Epithelial cell of esophagus (primary cell): ENCODE results near the gene IFNK.
"Not testable (repeated sequence)": the region's sequence is repeated elsewhere in the genome, so short reads cannot be mapped to it uniquely, and the experiment has no call there.

Source experiments
- DNase-seq: peaks from one replicate; pipeline ENCODE4 v3.0.0; 2010; ENCODE audit warnings: low read depth
- H3K4me3 ChIP-seq: 2 replicates; pipeline ENCODE4 v1.5.1; 2011; ENCODE audit warnings: mild to moderate bottlenecking, low read length, control low read depth
- TF ChIP-seq, protein P1 (sequence below): IDR thresholded peaks from 2 replicates; pipeline ENCODE4 v1.5.1; 2011; ENCODE audit warnings: low read depth, mild to moderate bottlenecking, low read length, control low read depth, inconsistent platforms; ENCODE audit not compliant: insufficient read depth; ENCODE audit errors: missing control alignments

The IFNK gene

DNA sequence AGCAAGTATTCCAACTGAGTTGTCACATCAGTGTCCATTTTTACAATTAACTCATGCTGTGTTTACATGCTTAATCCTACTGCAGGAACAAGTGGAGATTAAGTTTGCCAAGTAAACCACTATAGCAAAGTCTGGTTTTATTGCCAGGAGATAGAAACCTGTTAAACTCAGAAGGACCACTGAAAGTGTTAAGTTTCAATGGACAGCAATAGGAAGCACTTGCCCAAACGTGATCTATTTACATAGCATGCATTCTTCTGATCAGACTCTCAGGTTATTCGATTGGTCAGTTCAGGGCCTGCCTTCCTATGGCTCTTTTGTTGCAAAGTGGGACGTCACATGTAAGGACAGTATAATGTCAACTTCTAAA is 28.0 kb upstream of the IFNK start:
- DNase-seq, result peak; percentile 53
- TF ChIP-seq, protein P1, sequence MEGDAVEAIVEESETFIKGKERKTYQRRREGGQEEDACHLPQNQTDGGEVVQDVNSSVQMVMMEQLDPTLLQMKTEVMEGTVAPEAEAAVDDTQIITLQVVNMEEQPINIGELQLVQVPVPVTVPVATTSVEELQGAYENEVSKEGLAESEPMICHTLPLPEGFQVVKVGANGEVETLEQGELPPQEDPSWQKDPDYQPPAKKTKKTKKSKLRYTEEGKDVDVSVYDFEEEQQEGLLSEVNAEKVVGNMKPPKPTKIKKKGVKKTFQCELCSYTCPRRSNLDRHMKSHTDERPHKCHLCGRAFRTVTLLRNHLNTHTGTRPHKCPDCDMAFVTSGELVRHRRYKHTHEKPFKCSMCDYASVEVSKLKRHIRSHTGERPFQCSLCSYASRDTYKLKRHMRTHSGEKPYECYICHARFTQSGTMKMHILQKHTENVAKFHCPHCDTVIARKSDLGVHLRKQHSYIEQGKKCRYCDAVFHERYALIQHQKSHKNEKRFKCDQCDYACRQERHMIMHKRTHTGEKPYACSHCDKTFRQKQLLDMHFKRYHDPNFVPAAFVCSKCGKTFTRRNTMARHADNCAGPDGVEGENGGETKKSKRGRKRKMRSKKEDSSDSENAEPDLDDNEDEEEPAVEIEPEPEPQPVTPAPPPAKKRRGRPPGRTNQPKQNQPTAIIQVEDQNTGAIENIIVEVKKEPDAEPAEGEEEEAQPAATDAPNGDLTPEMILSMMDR, result no peak
- no peak overlapping the region for H3K4me3 ChIP-seq

DNA sequence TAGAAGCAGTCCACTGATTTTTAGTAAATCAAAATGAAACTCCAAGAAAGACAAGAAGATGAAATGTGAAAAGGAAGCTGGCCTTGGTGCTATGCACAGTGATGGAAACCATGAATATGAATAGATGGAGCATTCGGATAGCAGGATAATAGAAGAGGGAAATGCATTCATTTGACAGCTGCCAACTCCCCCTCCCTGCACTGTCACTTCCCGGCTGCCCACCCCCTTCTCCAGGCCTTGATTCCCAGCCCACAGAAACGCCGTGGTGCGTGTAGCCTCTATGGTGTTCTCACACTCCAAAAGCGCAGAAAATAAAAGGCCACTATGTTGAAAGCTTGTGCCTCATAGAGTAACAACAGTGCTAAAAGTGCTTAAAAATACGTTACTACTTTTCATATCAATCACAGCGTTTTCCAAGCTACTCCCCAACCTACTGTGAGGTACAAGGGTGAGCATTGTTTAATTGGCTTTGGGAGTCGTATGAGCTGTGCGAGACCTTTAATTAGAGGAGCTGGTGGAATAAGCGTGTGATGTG is 26.1 kb upstream of the IFNK start:
- TF ChIP-seq, protein P1, result no peak

DNA sequence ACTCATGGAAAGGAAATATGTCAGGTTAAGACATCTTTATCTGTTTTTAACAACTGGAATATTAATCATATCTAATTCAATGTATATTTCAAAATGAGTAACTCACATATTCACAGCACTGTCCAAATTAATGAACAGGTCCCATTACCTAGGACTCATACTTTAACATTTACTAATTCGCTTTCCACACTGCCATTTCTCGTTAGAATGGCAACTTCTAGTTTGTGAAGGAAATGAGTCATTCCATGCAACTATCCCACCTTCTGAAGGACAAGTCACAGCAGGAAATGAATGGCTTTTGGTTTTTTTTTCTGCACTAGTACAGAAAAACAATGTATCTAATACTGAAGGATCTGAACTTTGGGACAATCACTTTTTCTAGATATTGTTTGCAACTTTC is 24.6 kb upstream of the IFNK start:
- peak; percentile 95 for DNase-seq
- no peak overlapping the region for H3K4me3 ChIP-seq
- TF ChIP-seq, protein P1, result no peak

More for the DNA sequence above, 26.1 kb upstream of the IFNK start:
- no peak overlapping the region for H3K4me3 ChIP-seq
- DNase-seq, result no peak

DNA sequence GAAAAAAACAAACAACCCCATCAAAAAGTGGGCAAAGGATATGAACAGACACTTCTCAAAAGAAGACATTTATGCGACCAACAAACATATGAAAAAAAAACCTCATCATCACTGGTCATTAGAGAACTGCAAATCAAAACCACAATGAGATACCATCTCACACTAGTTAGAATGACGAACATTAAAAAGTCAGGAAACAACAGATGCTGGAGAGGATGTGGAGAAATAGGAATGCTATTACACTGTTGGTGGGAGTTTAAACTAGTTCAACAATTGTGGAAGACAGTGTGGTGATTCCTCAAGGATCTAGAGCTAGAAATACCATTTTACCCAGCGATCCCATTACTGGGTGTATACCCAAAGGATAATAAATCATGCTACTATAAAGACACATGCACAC is 23.2 kb upstream of the IFNK start:
- not testable (repeated sequence) for H3K4me3 ChIP-seq, DNase-seq

DNA sequence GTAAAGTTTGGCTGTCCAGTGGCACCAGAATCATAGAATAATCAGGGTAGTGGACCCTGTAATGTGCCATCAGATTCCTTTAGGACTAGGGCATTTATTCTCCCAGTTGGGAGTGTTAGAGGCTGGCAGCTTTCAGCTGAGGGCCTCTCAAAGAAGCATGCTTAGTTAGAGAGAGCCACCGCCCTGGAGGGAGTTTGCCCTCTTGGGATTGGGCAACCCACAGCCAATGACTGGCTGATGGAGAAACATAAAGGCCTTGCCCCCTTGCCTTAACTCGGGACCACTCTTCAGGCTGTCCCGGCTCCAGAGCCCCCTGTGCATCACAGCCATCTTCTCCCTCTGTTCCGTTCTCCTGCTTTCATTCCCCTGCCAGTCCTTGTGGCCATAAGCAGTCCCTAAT is 20.5 kb upstream of the IFNK start:
- DNase-seq, result no peak
- TF ChIP-seq, protein P1, result no peak
- no peak overlapping the region for H3K4me3 ChIP-seq

DNA sequence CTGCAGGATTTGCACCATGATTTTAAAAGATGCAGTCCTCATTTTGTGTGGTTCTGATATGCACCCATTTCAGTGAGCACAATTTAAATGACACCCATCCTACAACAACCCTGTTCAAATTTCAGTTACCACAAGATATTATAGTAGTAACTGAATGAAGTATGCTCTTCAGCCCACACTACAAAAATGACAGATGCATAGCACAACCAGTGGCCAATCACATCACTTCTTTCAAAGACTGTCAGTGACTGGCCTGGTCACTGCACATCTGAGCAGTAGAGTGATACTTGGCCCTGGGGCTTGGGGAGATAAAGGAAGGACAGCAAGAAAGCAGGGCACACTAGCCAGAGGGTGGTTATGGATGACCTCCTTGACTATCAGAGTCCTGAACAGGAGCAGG is 19.8 kb upstream of the IFNK start:
- no peak for DNase-seq
- TF ChIP-seq, protein P1, result no peak

DNA sequence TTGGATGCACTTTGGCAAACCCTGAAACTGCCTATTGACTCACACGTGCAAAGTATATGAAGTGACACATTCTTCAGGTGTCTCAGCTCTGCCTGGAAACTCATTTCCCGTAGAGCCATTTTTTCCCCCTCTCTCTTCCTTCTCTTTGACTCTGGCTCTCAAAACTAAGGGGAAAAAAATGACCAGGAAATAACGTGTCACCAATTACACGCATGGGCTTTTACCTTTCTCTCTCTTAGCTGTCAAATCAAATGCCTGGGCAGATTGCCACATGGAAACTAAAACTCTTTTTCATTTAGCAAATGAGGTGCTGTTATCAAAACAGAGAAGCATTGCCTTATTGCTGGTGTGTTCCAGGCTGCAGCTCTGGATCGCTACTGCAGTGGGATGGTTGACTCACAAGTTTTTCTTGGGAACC is 18.3 kb upstream of the IFNK start:
- TF ChIP-seq, protein P1, result no peak
- H3K4me3 ChIP-seq, result no peak overlapping the region
- DNase-seq, result peak; percentile 80

More for the DNA sequence above, 19.8 kb upstream of the IFNK start:
- no peak overlapping the region for H3K4me3 ChIP-seq

DNA sequence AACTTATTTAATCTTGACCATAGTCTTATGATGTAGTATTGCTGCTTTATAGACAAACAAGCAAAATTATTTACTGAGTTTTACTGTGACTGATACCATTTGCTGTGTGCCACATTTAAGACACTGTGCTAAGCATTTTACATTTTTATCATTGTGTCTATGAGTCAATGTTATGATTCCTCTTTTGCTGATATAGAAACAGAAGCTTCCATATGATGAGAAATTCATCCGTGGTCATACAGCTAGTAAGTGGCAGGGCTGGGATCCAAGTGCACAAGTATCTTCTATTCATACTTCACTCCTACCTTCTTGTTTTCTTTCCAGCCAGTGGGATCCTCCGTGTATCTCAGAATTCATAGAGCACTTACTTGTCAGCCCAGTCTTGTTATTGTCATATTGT is 17.1 kb upstream of the IFNK start:
- H3K4me3 ChIP-seq, result no peak overlapping the region
- no peak for DNase-seq
- TF ChIP-seq, protein P1, result no peak
